Retina (tissue), 1 donor: Measurements from ENCODE around the gene CAMTA1.
"Not testable (repeated sequence)": the region's sequence is repeated elsewhere in the genome, so short reads cannot be mapped to it uniquely, and the experiment has no call there.

Source experiments
- DNase-seq: peaks from one replicate; pipeline ENCODE4 v3.0.0-alpha.2; 2016

The CAMTA1 gene

GRCh38 chr1:7680207-7680954 lies 895.1 kb downstream of the CAMTA1 start:
- peak; percentile 95 for DNase-seq

DNA sequence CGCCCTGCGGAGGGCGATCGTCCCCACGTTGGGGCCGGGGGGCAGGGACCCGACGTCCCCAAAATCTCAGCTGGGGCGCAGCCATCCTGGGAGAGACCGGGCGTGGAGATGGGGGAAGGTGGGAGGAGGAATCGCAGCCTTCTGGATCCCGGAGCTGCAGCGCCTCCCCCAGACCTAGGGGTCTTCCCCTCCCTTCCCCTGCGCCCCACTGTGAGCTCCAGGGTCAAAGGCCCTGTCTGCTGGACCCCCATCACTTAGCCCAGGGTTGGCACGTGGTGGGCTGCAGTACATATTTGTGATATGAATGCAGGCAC lies 895.7 kb downstream of the CAMTA1 start:
- DNase-seq = no peak

DNA sequence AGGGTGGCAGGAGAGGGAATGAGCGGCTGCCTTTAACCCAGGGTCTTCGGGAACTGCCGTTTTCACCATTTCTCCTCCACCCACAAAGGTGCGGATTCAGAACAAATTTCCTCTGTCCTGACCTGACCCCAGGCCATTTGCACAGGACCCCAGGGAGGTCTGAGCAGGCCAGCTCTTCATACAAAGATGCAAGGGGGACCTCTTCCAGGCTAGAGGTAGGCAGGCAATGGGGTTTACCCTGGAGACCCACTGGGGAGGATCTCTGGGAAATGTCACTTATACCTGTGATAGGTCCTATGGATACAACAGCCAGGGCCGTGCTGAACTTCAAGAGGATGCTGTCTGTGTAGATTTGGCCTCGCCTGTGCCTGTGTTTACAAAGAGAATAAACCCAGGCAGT lies 896.1 kb downstream of the CAMTA1 start:
- DNase-seq = peak; percentile 31

- no peak for DNase-seq
Observed at GRCh38 chr1:7683521-7683920, 898.3 kb downstream of the CAMTA1 start.

DNA sequence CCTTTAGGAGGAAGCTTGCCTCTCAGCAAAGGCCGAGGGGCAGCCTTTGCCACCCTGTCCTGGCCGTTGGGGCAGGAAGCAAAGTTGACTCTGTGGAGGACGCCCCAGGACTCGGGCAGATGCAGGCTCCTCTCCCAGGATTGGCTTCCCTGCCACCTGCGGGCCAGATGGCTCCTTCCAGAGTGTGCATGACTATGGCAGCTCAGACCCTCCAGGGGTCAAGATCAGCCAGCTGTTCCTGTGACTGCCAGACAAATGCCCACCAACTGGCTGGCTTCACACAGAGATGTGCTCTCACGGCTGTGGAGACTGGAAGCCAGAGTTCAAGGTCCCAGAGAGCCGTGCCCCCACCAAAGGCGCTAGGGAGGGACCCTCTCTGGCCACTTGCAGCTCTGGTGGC lies 898.9 kb downstream of the CAMTA1 start:
- peak; percentile 27 for DNase-seq

- DNase-seq = no peak
Observed at GRCh38 chr1:7684861-7685635, 899.8 kb downstream of the CAMTA1 start.

GRCh38 chr1:7686301-7686850 lies 901.1 kb downstream of the CAMTA1 start:
- no peak for DNase-seq

GRCh38 chr1:7687411-7687810 lies 902.2 kb downstream of the CAMTA1 start:
- no peak for DNase-seq

DNA sequence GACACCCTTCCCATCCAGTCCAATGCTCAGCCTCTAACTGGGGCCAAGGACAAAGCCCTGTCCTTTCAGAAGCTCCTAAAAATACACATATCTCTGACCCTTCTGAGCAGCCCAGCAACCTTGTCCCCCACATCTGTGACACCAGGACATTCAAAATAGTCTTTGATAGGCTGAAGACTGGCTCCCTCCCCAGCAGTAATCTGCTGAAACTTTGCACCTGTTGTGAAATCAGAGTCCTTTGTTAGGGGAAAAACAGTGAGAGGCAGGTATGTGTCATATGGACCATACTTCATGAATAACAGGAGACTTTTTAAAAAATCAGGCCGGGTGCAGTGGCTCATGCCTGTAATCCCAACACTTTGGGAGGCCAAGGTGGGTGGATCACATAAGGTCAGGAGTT lies 903.4 kb downstream of the CAMTA1 start:
- no peak for DNase-seq

DNA sequence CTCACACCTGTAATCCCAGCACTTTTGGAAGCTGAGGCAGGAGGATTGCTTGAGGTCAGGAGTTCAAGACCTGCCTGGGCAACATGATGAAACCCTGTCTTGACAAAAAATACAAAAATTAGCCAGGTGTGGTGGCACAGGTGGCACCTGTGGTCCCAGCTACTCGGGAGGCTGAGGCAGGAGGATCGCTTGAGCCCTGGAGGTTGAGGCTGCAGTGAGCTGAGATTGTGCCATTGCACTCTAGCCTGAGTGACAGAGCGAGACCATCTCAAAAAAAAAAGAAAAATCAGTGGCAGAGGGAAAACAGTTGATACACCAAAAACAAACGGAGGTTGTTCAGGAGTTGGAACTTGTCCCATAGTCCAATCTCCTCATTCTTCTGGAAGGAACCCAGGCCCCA lies 904.1 kb downstream of the CAMTA1 start:
- DNase-seq = not testable (repeated sequence)

DNA sequence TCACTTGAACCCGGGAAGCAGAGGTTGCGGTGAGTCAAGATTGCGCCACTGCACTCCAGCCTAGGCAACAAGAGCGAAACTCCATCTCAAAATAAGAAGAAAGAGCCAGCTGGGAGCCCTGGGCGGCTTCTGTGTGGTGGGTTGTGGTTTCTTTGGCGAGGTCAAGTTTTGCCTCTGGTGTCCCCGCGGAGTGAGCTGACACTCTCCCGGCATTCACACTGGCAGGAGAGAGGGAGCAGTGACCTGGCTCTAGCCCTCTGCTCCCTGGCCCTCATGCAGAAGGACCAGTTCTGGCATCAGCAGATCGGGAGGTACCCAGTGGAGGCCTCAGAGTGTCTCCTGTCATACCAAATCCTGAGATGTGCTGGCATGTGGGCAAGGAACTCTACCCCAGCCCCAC lies 904.8 kb downstream of the CAMTA1 start:
- no peak for DNase-seq

DNA sequence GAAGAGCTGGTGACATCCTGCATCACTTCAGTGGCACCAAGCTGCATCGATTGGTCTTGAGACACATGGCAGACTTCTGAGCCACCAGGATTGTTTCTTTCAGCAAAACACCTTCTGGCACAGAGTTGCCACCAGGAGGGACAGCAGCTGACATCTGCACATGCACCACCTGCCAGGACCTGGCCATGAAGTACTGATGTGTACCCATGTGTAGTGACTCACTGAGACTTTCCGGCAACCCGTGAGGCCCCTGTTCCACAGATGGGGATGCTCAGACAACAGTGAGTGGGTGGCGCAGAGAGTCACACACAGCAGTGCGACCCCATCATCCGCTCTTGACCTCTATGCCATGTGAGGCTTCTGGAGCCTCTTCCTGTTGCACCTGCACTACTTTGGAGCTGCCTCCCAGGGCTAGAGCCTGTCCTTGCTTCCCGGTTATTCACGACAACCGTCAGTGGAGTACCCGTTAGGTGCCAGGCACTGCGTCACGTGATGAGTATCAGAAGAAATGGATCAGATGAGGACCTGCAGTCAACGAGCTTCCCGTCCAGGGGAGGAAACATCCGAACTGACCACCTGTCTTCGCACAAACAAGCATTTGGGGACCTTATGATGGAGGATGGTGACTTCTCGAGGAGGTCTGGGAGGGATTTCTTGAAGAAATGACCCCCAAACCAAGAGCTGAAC lies 905.4 kb downstream of the CAMTA1 start:
- no peak for DNase-seq

DNA sequence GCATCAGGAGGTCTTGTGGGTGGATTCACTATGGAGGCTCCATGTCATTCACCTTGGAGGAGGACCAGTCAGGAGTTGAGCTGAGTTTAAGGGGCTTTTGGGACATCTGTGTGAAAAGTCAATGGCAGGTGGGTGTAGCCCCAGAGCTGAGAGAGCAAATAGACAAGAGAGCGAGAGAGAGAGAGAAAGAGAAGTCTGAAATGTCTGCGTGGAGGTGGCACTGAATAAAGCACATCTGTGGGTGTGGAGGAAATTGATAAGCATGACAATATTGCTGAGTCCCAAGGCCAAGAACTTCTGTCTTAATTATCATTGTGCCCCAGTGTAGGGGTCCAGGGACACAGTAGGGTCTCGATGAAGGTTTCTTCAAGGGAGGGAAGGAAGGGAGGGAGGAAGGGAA lies 906.3 kb downstream of the CAMTA1 start:
- no peak for DNase-seq

DNA sequence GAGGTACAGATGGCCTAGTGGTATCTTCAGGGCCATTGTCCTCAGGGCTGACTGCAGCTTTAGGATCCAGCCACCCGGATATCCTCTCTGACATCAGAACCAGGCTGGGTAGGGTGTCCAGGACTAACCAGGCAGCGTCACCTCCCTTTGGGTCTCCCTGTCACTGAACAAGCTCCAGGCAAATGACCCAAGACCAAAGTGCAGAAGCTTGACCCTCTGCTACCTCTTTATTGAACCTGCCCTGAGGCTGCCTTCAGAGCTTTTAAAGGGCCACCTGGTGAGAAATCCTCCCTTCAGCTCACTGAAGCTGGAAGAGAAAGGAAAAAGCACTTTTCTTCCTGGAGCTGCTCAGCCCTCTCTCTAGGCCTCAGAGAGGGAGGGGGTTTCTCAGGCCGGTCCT lies 906.8 kb downstream of the CAMTA1 start:
- no peak for DNase-seq

GRCh38 chr1:7693037-7693436 lies 907.8 kb downstream of the CAMTA1 start:
- not testable (repeated sequence) for DNase-seq

DNA sequence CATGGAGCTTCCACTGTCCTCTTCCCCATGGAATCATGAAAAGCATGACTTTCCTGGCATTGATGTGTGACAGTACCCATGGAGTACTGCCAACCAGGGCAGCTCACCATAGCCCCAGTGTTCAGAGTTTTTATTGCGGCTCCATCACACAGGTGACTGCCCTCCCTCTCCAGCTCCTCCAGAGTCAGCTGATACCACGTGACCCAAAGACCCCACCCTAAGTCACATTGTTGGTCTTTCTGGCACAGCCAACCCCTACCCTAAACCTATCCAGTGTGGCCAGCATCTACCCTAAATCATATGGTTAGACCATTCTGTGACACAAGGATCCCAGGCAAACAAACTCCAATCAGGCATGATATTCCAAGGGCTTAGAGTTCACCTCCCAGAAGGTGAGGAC lies 908.4 kb downstream of the CAMTA1 start:
- DNase-seq = no peak

DNA sequence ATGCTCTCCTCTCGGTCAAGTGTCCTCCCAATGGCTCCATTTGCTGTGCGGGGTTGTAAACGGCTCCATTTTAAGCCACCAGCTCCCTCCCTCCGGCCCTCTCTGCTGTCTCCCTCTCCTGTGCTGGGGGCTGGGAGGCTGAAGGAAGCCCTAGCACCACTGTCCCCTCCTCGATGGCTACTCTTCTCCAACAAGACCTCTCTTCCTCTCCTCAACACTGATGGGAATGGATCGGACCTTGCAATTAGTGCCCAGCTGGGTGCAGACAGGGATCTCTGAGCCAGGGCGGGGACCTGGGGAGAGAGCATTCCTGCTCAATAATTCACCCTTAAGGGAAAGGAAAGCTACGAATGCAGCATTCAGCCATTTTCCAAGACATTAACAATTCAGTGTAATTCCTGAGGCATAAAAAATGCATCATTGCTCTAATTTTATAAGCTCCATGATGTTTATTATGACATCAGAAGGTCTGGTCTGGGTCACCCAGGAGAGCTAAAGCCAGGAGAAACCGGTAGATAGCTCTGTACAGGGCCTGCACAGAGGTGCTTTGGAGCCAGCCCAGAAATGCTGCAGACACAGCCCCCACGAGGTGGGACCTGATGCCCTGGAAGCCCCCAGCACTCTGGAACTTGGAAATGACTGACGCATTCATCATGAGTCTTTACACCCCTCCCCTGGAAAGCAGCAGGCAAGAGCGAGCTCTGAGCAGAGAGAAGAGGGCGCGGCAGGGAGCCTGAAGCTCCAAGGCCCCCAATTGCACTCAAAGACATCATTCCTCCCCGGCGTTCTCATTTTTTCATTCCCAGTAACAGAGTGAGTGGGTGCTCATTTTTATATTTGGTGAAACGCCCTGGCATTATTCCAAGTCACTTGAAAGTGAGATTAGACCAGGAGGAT lies 909.6 kb downstream of the CAMTA1 start:
- peak; percentile 56 for DNase-seq

DNA sequence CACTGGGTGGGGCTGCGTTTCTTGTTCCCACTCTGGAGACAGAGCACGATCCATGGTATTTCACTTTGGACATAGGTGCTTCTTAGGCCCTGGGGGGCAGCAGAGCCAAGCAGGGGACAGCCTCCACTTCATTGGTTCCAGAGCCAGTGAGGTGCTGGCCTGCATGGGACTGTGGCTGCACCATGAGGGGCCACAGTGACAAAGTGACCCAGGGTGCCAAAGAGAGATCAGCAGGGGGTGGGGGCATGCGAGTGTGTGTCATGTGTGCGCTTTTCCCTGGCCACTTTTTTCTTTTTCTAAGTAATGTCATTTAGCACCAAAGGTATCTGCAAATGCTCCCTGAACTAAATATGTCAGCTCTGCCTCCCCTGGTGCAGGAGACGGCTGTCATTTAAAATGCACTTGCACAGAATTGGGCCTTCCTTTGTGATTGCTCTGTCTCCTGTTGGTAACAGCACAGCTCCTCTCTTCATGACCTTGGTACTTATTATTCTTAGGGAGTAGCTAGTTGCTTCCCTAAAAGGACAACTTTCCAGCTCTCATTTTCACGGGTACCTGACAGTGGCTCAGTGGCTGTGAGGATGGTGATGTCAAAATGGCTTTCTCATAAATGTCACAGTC lies 910.4 kb downstream of the CAMTA1 start:
- peak; percentile 21 for DNase-seq

- no peak for DNase-seq
Observed at GRCh38 chr1:7698641-7699040, 913.4 kb downstream of the CAMTA1 start.

- DNase-seq = peak; percentile 57
Observed at GRCh38 chr1:7702365-7702764, 917.1 kb downstream of the CAMTA1 start.

DNA sequence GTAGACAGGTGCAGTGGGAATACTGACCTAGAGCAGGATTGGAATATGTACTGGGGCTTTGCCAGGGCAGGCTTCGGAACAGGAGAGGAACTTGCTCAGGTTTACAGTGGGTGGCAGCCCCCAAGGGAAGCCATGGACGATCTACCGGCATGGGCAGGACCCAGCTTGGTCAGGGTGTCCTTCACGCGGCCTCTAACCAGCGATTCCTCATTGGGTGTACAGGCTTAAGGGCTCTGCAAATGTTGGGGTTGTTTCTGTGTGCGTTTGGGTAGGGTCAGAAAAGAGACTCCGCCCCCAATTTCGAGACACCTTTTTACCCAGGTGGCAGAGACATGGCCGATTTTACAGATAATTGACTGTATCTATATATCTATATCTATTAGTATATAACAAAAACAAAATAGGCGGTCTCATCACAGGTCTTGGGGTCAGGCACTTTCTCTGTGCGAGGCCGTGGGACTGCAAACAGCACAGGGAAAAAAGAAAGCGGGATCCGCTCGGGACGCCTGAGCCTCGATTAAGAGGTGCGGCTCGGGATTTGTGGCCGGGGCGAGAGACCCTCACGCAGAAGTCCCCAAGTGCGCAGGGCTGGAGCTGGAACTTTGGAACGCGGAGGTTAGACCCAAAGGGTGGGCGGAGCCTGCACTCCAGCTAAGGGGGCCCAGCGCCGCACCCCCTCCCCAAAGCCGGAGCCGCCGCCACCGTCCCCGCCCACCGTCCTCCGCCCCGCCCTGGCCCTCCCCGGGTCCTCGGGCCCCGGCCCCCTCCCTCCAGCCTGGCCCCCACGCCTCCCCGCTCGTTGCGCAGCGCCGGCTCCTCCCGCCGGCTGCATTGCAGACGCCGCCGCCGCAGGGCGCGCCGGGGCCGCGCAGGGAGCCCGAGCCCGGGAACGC lies 918.3 kb downstream of the CAMTA1 start:
- DNase-seq = peak; percentile 71
